Fibroblast of peridontal ligament (primary cell): Measurements from ENCODE around the gene RFT1.

Experiments used
- DNase-seq: peaks from one replicate; pipeline ENCODE4 v3.0.0-alpha.2; 2010; ENCODE audit errors: extremely low read depth

The RFT1 gene, protein sequence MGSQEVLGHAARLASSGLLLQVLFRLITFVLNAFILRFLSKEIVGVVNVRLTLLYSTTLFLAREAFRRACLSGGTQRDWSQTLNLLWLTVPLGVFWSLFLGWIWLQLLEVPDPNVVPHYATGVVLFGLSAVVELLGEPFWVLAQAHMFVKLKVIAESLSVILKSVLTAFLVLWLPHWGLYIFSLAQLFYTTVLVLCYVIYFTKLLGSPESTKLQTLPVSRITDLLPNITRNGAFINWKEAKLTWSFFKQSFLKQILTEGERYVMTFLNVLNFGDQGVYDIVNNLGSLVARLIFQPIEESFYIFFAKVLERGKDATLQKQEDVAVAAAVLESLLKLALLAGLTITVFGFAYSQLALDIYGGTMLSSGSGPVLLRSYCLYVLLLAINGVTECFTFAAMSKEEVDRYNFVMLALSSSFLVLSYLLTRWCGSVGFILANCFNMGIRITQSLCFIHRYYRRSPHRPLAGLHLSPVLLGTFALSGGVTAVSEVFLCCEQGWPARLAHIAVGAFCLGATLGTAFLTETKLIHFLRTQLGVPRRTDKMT

DNA sequence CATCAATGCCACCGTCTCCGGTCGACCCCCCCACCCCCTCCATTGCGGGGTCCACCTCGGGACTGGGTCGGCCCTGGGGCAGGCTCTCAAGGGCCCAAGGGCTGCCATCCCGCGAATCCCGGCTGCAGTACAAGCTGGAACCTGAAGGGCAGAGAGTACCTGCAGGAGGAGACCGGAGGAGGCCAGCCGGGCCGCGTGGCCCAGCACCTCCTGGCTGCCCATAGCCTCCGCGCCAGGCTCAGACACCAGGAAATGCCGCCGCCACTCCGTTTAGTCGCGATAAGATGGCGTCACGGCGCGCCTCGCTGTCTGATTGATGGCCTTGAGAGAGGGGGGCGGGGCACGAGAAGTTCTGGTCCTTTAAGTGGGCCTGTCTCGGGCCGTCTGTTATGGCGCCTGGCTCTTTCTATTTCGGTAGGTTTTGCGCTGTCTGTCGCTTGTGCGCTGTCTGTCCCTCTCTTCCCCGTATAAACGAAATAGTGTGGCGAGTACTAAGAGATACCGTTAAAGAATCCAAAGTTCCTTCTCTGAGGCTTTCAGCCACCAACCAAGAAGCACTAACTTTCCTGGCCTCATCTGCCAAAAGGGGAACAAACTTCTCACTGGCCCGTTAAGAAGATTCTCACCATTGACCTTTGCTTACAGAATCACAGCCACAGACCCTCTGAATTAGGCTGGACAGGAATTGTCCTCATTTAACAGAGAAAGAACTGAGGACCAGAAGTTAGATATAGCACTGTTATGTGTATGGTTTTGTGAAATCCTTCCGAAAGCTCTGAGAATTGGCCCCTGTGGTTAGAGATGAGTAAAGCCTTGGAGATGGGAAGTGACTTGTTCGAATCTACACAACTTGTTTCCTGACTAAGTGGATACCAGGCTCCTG lies at the start of gene RFT1:
TSS of gene RFT1 (minus strand) at position 257 of the 883 bp plus-strand sequence. CDS start at position 222, 35 bp downstream.
- peak; percentile 95 for DNase-seq

DNA sequence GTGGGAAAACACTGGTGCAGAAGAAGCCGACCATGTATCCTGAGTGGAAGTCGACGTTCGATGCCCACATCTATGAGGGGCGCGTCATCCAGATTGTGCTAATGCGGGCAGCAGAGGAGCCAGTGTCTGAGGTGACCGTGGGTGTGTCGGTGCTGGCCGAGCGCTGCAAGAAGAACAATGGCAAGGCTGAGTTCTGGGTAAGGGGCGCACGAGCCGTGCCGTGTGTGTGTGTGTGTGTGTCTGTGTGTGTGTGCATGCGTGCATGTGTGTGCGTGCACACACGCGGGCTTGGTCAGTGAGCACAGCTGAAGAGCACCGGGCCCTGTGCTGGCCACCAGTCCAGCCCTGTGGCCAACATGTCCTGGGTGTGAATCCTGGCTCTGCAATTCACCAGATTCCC lies 49.3 kb upstream of the RFT1 start:
- DNase-seq, result no peak

DNA sequence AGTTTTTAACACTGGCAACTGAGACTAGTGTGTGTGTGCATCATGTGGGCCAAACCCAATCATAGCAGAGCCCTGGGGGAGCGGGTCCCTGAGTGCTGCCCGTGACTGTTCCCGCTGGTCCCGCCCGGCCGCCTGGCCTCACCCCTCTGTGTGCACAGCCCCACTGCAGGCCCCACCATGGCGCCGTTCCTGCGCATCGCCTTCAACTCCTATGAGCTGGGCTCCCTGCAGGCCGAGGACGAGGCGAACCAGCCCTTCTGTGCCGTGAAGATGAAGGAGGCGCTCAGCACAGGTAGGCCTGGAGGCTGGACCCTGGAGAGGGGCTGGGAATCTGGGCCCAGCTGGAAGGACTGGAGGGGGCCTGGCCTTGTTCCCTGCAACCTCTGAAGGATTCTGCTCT lies 48.0 kb upstream of the RFT1 start:
- DNase-seq, result no peak

DNA sequence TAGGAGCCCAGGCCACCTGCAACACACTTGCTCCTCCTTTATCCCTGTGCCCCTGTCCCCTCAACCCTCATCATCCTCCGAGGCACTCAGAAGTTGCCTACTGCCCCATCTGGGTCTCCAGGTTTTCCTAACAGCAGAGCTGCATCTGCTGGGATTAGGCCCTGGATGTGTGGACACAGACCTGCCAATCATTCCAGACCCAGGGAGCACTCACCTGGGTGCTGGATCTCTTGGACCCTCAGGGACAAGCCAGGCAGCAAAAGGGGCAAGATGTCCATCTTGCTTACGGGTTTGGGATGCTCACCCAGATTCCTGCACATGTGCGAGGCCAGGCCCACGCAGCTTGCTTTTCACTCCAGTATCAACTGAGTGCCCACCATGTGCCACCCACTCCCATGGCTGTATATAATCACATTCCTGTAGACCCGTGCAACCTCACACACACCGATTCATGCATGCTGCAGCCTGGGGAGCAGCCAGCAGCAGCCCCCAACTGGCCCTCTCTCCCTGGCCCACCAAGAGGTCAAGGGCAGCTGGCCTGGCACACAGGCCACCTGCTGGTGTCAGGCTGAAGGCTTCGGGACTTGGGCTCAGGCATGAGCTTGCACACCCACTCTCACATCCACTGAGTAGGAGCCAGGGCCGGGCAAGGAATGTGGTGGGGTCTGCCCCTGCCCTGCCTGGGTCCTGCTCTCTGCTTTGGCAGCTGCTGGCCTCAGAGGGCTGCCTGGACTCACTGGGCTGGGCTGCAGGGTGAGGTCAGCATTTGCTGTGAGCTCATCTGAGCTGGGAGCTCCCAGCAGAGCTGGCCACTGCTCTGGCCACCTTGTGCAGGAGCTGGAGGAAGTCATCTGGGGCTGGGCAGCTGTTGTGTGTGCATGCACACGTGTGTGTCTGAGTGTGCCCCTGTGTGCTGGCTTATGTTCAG lies 45.6 kb upstream of the RFT1 start:
- no peak for DNase-seq

DNA sequence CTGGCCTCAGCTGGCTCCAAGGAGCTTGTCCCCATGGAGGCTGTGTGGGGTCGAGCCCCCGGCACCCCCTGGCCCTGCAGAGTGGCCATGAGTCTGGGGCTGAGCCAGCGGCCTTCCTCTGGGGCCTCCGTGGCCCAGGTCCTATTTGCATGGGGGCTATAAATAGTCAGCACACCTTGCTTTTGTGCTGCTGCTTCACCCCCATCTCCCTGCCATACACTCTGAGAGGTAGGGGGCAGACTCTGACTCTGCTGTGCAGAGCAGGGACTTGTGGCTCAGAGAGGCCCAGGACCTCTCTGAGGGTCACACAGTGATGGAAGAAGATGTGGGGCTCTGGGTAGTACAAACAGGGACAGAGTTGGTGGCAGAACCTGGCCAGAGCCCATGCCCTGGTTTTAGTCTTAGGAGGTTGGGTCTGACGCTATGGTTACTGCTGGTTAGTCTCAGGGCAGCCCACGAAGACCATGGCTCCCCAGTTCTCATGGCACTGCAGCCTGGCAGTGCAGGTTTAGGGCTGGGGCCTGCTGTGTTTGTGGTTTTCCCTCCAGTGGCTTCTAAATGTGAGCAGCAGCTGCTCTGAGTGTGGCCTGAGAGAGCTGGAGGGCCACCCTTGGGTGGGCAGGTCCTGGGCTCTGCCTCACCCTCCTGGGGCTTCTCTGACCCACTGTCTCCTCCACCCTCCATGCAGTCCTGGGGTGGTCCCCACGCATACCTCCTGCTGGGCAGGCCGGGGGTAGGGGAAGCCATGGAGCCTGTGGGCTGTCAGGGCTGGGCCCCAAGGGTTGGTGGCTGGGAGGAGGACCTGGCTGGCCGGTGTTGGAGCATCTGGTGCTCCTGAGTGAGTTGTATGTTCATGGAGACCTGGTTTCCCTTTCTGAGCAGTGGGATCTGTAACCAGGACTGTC lies 44.4 kb upstream of the RFT1 start:
- no peak for DNase-seq

DNA sequence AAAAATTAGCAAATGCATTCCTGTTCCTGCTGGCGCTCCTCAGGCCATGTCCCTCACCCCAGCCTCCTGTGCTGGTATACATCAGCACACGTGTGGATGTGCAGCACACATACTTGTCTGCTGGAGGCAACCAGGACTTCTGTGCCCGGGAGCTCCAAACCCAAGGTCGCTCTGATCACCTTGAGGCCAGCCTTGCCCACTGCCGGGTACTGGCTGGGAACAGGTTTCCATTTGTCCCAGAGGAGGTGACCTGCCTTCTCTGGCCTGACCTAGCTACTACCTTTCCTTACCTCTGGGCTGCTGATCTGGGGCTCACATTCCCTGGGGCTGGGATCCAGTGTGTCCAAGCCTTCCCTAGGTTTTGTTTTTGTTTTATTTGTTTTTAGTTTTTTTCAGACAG lies 42.9 kb upstream of the RFT1 start:
- DNase-seq, result no peak

DNA sequence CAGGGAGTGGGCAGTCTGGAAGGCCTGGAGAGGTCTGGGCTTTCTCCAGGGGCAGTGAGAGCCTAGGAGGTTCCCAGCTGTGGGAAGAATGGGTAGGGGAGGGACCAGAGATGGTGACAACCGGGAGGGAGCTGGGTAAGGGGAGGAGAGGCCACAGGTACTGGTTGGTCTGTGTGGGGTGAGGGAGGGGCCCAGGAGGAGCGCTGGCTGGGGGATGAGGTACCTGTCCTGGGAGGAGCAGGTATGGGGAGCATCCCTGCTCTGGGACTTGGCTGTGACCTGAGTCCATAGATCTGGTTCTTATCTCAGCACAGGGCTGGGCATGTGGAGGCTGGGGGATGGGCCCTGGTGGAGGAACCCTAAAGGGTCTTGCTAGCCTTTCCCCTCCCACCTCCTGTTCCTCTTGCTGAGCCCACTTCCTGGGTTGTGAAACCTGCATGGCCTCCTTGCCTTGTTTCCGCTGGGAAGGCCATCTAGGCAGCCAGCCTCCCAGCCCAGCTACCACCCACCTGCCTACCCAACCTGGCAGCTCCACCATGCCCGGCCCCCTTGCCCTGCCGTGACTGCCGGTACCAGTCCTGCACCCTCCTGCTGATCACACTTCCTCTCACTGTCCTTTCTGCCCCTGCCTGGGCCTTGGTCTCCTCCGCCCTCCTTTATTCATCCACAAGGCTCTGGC lies 41.7 kb upstream of the RFT1 start:
- DNase-seq, result no peak

DNA sequence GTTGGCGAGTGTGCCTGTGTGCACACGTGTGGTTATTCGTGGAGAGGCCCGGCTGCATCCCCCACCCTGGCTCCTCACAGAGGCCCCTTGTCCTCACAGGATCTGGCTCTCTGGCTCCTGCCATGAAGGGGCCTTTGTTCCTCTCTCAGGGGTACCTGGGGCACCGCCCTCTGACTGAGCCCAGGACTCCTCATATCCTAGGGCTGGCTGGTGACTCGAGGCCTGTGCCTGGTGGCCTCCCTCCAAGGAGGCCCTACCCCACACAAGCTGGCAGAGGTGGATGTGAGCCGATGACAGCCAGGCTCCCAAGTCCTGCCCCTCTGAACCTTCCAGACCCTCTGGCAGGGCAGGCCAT lies 40.8 kb upstream of the RFT1 start:
- no peak for DNase-seq

DNA sequence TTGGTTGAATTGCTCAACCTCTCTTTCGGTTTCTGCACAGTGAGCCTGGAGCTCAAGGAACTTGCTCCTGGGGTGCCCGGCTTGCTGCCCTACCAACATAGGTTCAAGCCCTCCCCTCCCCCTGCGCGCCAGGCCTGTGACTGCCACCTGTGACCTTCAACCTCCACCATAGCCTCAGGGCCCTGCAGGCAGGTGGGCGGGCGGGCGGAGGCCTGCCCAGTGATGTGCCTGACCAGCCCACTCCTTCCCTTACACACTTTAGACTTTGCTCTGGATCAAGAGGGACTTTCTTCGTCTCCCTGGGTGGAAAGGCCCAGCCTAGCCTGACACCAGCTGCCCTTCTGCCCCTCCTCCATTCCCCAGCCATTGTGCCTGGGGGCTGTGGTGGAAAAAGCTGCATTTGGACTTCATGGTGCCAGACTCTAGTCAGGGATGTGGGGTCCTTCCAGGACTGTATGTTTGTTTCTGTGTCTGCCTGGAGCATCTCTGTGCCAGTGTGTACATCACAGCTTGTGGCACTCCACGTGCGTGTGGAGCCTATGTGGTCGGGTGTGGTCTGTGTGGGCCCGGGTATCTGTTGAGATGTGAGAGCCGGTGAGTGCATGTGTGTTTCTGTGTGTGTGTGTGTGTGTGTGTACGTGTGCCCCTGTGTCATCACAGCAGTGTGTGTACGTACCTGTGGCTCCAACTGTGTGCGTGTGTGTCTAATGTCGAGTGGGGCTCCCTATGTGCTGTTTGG lies 40.3 kb upstream of the RFT1 start:
- DNase-seq, result no peak

DNA sequence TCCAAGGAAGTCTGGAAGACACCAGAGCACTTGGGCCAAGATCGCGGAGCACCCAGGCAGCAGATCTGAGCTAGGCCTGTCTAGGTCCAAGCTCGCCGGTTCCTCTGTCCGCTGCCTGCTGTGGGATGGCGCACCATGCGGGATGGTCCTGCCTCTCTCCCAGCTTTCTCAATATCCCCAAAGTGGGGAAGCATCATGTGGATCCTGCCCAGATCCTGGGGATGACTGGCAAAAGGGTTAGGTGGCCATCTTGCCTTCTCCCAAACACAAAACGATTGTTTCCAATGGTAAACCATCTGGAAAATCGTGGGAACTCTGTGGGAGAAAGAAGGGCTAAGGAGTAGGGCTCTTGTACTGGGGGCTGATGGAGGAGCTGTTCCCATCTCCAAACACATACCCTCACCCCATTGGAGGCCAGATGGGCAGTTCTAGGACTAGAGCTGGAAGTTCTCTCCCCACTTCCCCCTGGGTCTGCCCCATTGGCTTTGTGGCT lies 39.6 kb upstream of the RFT1 start:
- DNase-seq, result no peak

DNA sequence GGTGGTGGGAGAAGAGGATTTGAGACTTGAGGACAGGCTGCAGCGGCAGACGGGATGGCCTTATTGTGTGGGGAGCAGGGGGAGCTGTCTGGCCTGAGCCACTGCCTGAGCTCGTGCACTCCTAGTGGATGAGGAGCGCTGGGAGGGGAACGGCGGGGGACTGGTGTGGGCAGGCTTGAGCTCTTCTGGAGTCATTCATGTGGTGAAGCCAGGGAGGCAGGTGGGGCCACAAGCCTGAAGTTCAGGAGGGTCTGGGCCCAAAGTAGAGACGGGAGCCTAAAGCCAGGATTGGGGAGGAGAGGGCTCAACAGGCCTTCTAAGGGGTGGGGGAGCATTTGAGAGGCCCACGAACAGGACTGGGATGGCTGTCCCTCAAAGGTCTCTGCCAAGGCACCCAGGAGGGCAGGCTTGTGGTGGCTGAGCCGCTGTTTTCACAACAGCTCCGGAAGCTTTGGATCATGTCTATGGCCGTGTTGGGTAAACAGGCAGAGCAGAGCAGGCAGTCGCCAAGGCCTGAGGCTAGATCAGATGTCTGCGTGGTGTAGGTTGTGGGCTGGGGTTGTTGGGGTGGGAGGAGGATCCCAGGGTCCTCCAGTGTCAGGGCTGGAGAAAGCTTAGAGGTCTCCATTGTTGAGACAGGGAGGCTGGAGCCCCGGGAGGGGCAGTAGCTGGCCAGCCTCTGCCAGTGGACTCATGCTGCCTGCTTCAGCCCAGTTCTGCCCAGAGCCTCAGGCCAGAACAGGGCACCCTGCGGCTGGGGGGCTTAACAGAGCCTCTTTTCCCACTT lies 39.0 kb upstream of the RFT1 start:
- peak; percentile 12 for DNase-seq

DNA sequence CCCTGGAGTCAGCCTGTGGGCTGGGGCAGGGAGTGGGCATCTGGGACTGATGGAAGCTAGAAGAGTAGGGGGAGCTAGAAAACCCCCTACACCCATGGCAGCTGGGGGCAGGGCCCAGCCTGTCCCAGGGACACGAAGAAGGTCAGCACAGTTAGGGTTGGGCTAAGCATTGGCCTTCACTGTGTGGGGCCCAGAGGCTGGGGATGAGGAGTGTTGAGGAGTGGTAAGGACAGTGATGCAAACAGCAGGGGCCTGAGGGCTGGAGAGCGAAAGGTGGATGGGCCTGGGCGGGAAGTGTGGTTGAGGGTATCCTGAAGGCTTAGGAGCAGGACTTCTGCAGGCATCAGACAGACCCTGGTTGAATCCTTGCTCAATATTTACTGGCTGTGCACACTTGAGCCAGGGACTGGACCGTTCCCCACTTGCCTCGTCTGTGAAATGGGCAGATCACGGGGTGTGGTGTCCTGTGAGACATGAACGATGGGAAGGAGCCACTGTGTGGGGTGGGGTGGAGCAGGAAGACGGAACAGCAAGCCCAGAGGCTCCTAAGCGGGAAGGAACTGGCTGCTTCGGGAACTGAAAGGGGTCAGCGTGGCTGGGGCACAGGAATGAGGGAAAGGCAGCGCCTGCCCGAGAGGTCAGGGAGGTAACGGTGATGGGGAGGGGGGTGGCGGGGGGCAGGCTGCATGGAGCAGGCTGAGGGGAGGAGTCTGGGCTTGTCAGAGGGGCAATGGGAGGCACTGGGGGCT lies 38.1 kb upstream of the RFT1 start:
- DNase-seq, result no peak

DNA sequence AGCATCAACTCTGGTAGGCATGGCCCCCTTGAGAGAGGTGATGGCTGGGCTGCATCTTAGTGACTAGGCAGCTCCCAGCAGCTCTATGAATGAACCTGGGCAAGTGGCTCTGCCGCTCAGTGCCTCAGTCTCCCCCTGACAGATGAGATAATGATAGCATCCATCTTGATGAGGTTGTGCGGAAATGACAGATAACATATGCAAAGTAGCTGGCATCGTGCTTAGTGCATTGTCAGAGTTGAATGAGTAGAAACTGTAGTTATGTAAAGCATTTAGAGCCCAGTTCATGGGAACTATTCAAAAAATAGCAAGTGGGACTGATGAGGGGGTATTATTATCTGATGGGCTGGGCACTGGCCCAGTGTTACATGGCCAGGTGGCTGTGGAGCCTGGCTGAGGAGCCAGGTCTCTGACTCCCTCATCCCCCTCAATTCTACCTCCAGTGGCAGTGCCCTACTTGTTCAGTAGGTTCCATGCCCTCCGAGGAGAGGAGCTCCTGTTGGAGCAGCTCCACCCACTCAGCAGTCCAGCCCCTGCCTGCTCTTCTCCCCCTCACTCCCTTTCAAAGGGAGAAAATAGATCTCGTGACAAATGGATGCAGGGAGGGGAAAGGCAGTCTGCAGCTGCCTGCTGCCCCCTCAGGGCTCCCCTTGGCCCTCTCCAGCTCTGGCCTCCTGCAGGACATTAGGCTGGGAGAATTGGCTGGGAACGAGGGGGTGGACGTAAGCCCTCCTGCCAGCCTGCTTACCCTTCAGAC lies 37.4 kb upstream of the RFT1 start:
- DNase-seq, result no peak

DNA sequence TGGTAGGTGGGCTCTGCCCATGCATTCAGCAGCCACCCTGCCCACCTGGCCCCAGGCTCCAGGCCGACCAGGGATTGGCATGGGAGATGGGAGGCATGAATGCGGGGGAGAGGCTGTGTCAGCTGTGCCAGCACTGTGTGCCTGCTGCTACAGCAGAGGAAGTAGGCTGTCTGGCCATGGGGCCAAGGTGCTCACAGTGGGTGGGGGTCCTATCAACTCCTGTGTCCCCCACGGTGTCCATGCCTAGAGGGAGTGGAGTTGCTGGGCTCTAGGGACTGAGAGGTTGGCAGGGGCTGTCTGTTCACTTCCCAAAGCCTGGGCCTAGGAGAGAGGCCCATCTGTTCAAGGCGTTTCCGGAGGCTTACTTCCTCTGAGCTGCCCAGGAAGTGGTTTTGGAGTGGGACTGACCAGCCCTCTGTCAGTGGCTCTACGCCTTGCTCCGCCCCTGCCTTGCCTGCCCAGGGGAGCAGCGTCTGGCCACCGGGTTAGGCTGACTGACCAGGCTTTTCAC lies 36.6 kb upstream of the RFT1 start:
- DNase-seq, result peak; percentile 51

DNA sequence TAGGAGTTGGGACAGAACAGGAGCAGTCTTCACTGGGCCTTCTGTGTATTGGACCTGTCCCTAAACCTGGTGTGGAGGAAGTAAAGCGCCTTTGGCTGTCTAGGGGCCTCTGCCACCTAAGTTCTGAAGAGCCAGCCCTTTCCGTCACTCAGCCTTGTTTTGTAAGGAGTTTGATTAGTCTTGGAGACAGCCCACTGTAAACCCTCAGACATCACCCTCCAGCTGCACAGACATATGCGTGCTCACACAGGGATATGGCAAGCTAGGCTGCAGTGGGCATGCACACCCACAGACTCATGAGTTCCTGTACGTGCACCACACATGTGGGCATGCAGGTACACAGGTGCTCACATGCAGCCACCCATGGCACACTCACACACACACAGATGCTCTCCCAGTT lies 36.0 kb upstream of the RFT1 start:
- no peak for DNase-seq

DNA sequence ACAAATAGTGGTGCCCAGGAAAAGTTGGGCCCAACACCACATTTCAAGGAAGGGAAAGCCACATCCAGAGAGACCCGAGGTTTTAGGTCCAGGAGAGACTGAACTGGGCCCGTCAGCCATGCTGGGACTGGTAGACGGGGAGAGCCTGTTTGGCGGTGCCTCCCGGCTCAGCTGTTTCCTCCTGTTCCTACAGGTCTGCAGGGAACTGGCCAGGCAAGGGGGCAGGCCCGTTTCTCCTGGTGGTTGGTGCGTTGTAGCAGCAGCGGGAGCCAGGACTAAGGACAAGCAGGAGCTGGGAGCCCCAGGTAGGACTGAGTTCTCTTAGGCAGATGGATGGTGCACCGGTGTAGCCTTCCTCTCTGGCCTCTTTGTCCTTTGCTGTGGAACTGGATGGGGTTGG lies 34.7 kb upstream of the RFT1 start:
- DNase-seq, result no peak
